NCI-H2081 treated with DMSO at 0.1 percent for 48 hours (cell line): ENCODE data around the gene DYNC2LI1.
"Not testable (repeated sequence)": the region's sequence is repeated elsewhere in the genome, so short reads cannot be mapped to it uniquely, and the experiment has no call there.

ENCODE experiments used
- DNase-seq: peaks from one replicate; lab custom pipeline; 2025; lab: John Stamatoyannopoulos, UW

Gene DYNC2LI1

GRCh38 chr2:43773876-43774613 is at the start of gene DYNC2LI1:
Gene DYNC2LI1, plus strand, starts transcription at chr2:43774039. Its CDS starts 100 bp downstream, at chr2:43774139.
- peak; percentile 45 for DNase-seq

DNA sequence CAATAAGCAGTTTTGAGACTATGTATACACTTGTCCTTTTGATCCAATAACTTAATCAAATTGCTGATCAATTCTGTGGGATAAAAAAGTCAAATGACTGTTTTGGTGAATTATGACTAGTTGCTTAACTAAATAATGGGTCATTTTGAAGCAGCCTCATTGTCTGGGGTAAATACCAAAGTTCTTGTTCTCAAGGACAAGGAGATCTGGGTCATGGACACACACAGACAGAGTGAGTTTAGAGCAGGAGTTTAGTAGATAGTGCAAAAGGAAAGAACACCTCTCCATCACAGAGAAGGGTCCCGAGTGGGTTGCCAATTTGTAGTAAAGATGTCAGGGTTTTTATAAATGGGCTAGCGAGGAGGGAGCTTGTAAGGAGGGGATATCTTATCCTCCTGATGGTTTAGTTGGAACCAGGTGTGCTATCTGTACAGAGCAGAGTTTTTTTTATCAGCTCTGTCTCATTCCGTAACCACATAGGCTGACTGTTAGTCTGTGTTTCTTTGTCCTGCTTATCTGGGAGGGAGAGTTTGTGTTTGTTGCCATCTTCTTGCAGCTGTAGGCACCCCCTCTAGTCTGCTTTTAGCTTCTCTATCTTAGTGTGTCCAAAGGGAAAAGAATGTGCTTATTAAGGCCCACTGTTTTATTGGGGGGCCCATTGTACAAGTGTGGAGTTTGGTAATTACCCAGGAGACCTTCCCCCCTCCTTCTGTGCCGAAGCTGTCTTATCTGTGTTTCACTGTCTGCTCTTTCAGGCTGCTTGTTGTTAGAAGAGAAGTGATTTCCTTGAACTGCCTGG is 48.9 kb upstream of the DYNC2LI1 start:
- no peak for DNase-seq

GRCh38 chr2:43725711-43726246 is 48.1 kb upstream of the DYNC2LI1 start:
- DNase-seq = no peak

DNA sequence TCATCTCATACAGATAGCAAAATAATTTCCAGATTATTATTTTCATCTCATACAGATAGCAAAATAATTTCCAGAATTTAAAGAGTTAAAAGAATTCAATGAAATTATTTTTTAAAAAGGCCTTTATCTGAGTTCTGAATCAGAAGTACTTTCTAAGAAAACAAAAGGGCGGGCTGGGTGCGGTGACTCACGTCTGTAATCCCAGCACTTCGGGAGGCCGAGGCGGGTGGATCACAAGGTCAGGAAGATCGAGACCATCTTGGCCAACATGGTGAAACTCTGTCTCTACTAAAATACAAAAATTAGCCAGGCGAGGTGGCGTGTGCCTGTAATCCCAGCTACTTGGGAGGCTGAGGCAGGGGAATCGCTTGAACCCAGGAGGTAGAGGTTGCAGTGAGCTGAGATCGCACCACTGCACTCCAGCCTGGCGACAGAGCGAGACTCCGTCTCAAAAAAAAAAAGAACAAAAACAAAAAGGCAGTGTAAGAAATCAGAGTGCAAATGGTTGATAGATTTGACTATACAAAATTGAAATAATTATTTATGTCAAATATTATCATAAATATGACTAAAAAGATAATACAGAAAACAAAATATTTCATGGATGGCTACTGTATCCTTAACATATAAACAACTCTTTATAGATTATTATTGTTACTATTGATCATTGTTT is 46.7 kb upstream of the DYNC2LI1 start:
- not testable (repeated sequence) for DNase-seq

DNA sequence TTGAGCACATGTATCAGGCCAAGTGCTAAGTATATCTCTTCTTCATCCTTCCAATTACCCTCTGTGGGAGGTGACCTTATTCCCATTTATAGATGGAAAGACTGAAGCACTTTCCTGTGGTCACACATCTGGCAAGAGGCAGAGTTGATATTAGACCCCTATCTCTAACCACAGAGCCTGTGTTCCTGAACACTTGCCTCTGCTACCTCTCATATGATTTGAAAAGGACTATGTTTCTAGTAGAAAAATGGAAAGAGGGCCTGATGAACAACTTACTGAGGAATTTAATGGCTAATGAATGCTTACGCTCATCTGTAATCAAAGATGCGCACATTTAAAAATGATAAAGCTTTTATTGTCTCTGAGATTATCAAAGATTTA is 46.2 kb upstream of the DYNC2LI1 start:
- no peak for DNase-seq

DNA sequence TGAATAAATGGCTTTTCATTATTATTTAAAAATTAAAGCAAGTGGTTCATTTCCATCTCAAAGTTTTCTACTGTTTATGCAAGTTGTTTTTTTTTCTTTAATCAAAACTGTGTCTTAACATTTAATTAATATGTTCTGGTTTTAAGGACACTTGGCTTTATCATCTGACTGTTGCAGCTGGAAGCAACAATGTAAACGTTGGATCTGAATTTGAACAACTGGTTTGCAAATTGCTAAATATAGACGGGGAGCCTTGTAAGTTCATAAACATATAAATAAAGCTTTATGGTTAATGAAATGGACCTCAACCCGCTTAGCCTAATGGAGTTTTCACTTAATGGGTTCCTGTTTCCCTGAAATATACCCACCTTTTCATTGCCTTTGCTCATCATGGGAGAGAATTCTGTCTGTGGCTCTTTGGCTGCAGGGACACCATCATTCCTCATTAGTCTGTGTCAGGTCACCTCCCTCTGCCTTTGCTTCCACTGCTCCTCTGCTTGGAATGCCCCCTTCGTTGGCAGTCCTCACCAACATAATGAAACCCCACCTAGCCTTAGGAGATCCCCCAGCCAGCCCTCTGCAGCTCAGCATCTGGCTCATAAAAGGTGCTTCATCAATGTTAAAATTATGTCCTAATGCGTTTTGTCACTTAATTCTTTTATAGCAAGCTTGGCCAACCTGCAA is 44.2 kb upstream of the DYNC2LI1 start:
- DNase-seq = no peak

DNA sequence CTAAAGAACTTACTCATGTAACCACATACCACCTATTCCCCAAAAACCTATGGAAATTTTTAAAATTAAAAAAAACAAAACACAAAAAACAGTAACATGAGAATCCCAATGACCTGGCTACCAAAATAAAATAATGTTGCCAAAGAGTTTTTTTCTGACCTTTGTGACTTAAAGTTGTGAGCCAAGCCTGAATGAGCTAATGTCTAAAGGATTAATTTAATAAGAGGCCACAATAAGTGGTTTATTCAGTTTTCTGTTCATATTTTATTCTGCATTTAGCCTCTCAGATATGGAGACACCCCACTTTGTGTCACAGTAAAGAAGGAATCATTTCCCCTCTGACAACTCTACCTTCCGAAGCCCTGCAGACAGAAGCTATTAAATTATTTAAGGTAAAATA is 42.6 kb upstream of the DYNC2LI1 start:
- no peak for DNase-seq

DNA sequence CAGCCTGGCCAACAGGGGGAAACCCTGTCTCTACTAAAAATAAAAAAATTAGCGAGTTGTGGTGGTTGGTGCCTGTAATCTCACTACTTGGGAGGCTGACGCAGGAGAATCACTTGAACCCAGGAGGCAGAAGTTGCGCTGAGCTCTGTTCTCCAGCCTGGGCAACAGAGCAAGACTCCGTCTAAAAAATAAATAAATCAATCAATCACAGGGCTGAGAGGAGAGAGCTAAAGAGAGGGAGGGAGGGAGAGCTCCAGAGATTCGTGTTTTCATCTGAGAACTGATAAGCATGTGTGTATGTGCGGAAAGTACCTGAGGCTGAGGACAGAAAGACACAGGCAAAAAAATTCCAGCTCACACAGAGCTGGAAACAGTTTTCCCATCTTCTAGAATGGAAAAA is 37.2 kb upstream of the DYNC2LI1 start:
- no peak for DNase-seq

- no peak for DNase-seq
Observed at GRCh38 chr2:43737097-43737854, 36.6 kb upstream of the DYNC2LI1 start.

GRCh38 chr2:43737855-43738254 is 36.0 kb upstream of the DYNC2LI1 start:
- no peak for DNase-seq

DNA sequence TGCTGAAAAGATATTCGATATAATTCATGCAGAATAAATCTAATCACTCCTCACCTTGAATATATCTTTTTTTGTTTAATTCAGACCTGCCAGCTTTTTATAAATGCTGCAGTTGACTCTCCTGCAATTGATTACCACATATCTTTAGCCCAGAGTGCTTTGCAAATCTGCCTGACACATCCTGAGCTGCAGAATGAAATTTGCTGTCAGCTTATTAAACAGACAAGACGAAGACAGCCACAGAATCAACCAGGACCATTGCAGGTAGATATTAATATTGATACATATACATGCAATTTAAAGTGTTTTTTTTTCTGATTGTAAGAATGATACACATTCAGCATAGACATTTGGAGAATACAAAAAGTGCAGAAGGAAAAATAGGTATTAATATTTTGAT is 35.6 kb upstream of the DYNC2LI1 start:
- no peak for DNase-seq

- DNase-seq = no peak
Observed at GRCh38 chr2:43743706-43744105, 30.1 kb upstream of the DYNC2LI1 start.

DNA sequence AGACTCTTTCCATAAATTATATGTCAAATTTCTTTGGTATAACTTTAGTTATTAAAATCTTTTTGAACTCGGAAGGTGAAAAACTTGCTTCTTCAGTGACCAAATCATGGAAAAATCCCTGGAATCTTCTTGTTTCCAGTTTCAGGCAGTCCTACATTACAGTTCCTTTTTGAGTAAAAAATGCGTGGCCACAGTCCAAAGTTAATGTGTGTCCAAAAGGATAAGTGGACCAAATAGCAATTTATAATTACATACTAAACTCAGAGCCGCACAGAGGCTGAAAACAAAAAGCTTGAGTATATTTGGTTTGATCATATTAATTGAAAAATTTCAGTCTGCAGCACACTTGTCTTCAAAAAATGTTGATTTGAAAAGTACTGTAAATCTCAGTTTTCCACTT is 28.4 kb upstream of the DYNC2LI1 start:
- no peak for DNase-seq

DNA sequence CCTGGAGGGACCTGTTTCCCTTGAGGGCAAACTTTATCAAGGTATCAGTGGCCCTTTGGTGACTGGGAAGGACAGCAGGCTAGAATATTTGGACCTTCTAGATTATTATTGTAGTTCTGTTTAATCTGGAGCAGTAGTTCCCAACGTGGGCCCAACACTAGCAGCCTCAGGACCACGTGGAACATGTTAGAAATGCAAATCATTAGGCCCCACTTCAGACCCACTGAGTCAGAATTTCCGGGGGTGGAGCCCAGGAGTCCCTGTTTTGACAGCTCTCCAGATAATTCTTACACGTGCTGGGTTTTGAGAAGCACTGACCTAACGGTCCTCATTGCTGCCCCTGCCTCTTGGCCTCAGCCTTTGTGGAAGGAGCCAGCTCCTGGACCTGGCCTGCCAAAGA is 25.5 kb upstream of the DYNC2LI1 start:
- DNase-seq = no peak

- no peak for DNase-seq
Observed at GRCh38 chr2:43749583-43749982, 24.3 kb upstream of the DYNC2LI1 start.

- no peak for DNase-seq
Observed at GRCh38 chr2:43751476-43751990, 22.3 kb upstream of the DYNC2LI1 start.

GRCh38 chr2:43752302-43752701 is 21.5 kb upstream of the DYNC2LI1 start:
- DNase-seq = no peak

DNA sequence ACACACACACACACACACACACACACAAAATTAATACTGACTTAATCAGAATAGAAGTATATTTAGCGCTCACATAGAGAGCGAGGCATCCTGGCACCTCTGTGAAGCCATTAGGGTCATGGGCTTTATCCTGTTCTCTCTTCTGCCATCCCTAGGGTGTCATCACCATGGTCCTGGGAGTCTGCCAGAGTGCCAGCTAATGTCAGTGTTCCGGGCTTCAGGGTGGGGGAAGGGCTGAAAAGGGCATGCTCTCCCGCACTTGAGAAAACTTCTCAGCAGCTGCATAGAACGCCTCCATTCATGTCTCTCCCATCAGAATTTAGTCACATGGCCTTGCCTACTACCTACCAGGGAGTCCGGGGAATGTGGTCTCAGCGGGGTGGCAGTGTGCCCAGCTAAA is 19.7 kb upstream of the DYNC2LI1 start:
- DNase-seq = no peak

- DNase-seq = no peak
Observed at GRCh38 chr2:43758739-43759138, 15.1 kb upstream of the DYNC2LI1 start.

- DNase-seq = no peak
Observed at GRCh38 chr2:43759195-43759594, 14.6 kb upstream of the DYNC2LI1 start.

DNA sequence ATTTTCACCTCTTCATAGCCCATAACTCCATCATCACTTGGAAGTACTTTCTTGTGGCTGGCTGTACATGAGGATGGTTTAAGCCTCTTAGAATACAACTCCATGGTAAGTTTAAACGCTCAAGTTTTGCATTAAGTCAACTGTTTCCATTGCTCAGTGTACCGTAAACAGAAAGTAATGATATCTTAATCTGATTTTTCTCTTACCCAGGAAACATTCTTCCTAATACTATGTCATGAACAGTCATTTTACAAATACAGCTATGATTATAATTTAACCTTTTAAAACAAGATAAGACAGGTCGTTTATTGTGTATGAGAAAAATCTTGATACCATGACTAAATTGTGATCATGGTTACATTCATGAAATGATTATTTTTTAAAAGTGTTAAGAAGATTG is 11.6 kb upstream of the DYNC2LI1 start:
- no peak for DNase-seq
